ENCODE measurements around the gene REXO1. TPM values are rescaled to one million over a fixed set of nuclear protein-coding genes. Genes with fewer than 3 reads are reported as not detected.

The REXO1 gene
- total and polyA plus RNA-seq, 2 of the 13 experiments (the other 11 are each of a cell fraction or from before 2014, with no cell fraction given), result 5.0 to 11.2 TPM

GRCh38 chr19:1812426-1813191 lies 35.7 kb downstream of the REXO1 start (continued):
- TF ChIP-seq ZSCAN9 (CRISPR knock-in tag; IDR thresholded peaks at IDR 0.05; ENCODE audit: borderline replicate concordance), result no peak
- no peak for TF ChIP-seq ZNF180 (CRISPR knock-in tag; IDR thresholded peaks at IDR 0.05; ENCODE audit: borderline replicate concordance, low read depth)
- no peak for TF ChIP-seq RORA (CRISPR knock-in tag; IDR thresholded peaks at IDR 0.05)
- peak; percentile 66; the same call in 1 of the 2 replicates for TF ChIP-seq MTA1 (CRISPR knock-in tag; IDR thresholded peaks at IDR 0.05; ENCODE audit: borderline replicate concordance)
- no peak for TF ChIP-seq GABPA (IDR thresholded peaks at IDR 0.05; ENCODE audit: low read depth, low read length)
- TF ChIP-seq GABPA (CRISPR knock-in tag; IDR thresholded peaks at IDR 0.05; ENCODE audit: low read depth), result no peak
- no peak for TF ChIP-seq MZF1 (CRISPR knock-in tag; IDR thresholded peaks at IDR 0.05; ENCODE audit: borderline replicate concordance)
- no peak; the same call in none of the 2 replicates for TF ChIP-seq SALL2 (CRISPR knock-in tag; IDR thresholded peaks at IDR 0.05)
- no peak for TF ChIP-seq ZNF781 (CRISPR knock-in tag; IDR thresholded peaks at IDR 0.05; ENCODE audit: borderline replicate concordance, not compliant biosample characterization)
- no peak for TF ChIP-seq KLF9 (CRISPR knock-in tag; IDR thresholded peaks at IDR 0.05; ENCODE audit: low read depth)
- TF ChIP-seq ZNF775 (CRISPR knock-in tag; IDR thresholded peaks at IDR 0.05; ENCODE audit: borderline replicate concordance), result no peak
- no peak for TF ChIP-seq EEA1 (CRISPR knock-in tag; IDR thresholded peaks at IDR 0.05; ENCODE audit: borderline replicate concordance)
- TF ChIP-seq HES4 (CRISPR knock-in tag; IDR thresholded peaks at IDR 0.05; ENCODE audit: borderline replicate concordance), result no peak
- peak; percentile 34; the same call in 1 of the 2 replicates for TF ChIP-seq SMC3 (IDR thresholded peaks at IDR 0.05; ENCODE audit: low read length)
- TF ChIP-seq ZSCAN30 (CRISPR knock-in tag; IDR thresholded peaks at IDR 0.05), result no peak
- peak; percentile 57; the same call in 1 of the 2 replicates for TF ChIP-seq ZNF772 (CRISPR knock-in tag; IDR thresholded peaks at IDR 0.05)
- TF ChIP-seq, protein P1, sequence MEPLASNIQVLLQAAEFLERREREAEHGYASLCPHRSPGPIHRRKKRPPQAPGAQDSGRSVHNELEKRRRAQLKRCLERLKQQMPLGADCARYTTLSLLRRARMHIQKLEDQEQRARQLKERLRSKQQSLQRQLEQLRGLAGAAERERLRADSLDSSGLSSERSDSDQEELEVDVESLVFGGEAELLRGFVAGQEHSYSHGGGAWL (CRISPR knock-in tag; IDR thresholded peaks at IDR 0.05), result no peak
- TF ChIP-seq PAWR (CRISPR knock-in tag; IDR thresholded peaks at IDR 0.05; ENCODE audit: borderline replicate concordance), result no peak
- no peak for TF ChIP-seq RAD51 (IDR thresholded peaks at IDR 0.05; ENCODE audit: borderline replicate concordance)
- no peak for TF ChIP-seq NR2F1 (CRISPR knock-in tag; IDR thresholded peaks at IDR 0.05)
- 0 out of 2 replicates have a peak, but pooled peaks have one; percentile 51 for TF ChIP-seq ZBTB14 (CRISPR knock-in tag; IDR thresholded peaks at IDR 0.05)
- no peak for TF ChIP-seq ZNF432 (CRISPR knock-in tag; IDR thresholded peaks at IDR 0.05; ENCODE audit: borderline replicate concordance)
- TF ChIP-seq SMAD1 (CRISPR knock-in tag; IDR thresholded peaks at IDR 0.05; ENCODE audit: borderline replicate concordance, low read depth), result no peak
- TF ChIP-seq ZMYM4 (CRISPR knock-in tag; IDR thresholded peaks at IDR 0.05), result peak; percentile 57; the same call in 1 of the 2 replicates
- peak; percentile 88; the same call in 1 of the 2 replicates for TF ChIP-seq ZNF724P (CRISPR knock-in tag; IDR thresholded peaks at IDR 0.05; ENCODE audit: borderline replicate concordance)
- TF ChIP-seq ZBTB10 (CRISPR knock-in tag; IDR thresholded peaks at IDR 0.05; ENCODE audit: borderline replicate concordance), result no peak
- TF ChIP-seq ZNF34 (CRISPR knock-in tag; IDR thresholded peaks at IDR 0.05; ENCODE audit: borderline replicate concordance), result no peak

Measured in HepG2 (cell line).